Activated T-cell treated with anti-CD3 and anti-CD28 coated beads, Interleukin-2, amount 50 U/mL, for 4 hours (primary cell): Measurements from ENCODE around the gene TMTC1. TPM values are rescaled to one million over a fixed set of nuclear protein-coding genes. Genes with fewer than 3 reads are reported as not detected.

Experiments
- ATAC-seq, 2 donors: fragments of 200-7000 bp; cut with Tn5 transposase; one replicate each; pipeline ENCODE4 v1.10.0; 2021
- DNase-seq: peaks from one replicate; pipeline ENCODE4 v3.0.0-alpha.2; 2020
- H3K27me3 Mint-ChIP-seq: one replicate; pipeline ENCODE4 v1.8.0; 2021; ENCODE audit warnings: low read depth, mixed read lengths
- H3K36me3 Mint-ChIP-seq: one replicate; pipeline ENCODE4 v1.8.0; 2022; ENCODE audit warnings: mixed read lengths; ENCODE audit not compliant: insufficient read depth
- H3K4me1 Mint-ChIP-seq: one replicate; pipeline ENCODE4 v1.8.0; 2021; ENCODE audit warnings: low read depth, mixed read lengths
- H3K4me3 Mint-ChIP-seq: one replicate; pipeline ENCODE4 v1.8.0; 2021; ENCODE audit warnings: mild to moderate bottlenecking, moderate library complexity, mixed read lengths
- H3K9me3 Mint-ChIP-seq: one replicate; pipeline ENCODE4 v1.8.0; 2021; ENCODE audit warnings: mixed read lengths
- total RNA-seq, 3 donors: library from RNA; stranded (reverse); gene quantifications; one replicate each; pipeline ENCODE4 v1.2.1, GENCODE V29; 2021

TMTC1 gene
- total RNA-seq, 3 donors from 2014 or later: 0.11 to 0.24 (median 0.13) TPM

- H3K27me3 Mint-ChIP-seq: peaks cover 15% of the 10 kb centered on the region
- H3K4me3 Mint-ChIP-seq: no peak overlapping the region
- H3K9me3 Mint-ChIP-seq: no peaks in the 10 kb centered on the region
- no peak for ATAC-seq
- H3K36me3 Mint-ChIP-seq: no peaks in the 10 kb centered on the region
- H3K4me1 Mint-ChIP-seq: no peaks in the 10 kb centered on the region
- no peak for DNase-seq
Observed at GRCh38 chr12:29518407-29518806, 265.3 kb downstream of the TMTC1 start.

DNA sequence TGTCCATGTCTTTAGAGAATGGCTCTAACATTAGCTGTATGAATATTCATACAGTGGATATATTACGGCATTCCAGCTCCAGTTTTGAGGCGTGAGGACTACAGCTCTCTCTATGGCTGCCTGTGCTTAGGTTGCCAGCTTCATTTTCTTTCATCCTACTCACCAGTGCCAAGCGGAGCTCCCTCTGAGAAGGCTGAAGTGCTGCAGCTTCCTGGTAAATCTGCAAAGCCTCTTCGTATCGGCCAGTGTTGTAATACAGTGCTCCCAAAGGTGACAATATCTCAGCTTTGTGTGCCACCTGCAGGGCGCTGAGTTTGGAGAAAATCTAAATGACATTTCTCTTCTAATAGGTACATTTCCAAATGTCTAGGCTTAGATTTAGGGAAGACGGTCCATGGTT is 266.5 kb downstream of the TMTC1 start:
- ATAC-seq (no peak), DNase-seq (no peak)
- Mint-ChIP-seq H3K4me3 (no peak overlapping the region), H3K9me3 (no peaks in the 10 kb centered on the region), H3K27me3 (peaks cover 15% of the 10 kb centered on the region), H3K36me3 (no peaks in the 10 kb centered on the region), H3K4me1 (no peaks in the 10 kb centered on the region)

DNA sequence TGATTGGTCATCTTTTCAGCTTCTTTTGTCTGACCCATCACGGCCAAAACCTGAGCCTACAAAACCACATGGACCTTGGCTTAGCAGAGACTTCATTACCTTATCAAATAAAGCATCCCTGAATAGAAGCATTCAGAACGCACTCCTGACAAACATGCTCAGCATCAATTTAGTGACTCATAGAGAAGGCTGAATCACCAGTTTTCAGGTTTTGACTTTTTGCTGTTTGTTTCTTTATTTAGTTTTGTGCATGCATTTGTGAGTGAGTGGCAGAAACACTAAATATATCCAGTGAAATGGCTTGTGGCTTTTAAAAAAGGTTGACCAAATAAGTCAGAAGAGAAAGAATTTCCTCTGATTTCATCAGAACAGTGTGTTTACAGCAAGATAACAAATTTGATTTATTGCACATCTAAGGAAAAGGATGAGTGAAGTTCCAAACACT is 267.3 kb downstream of the TMTC1 start:
- no peaks in the 10 kb centered on the region for H3K36me3 Mint-ChIP-seq
- no peaks in the 10 kb centered on the region for H3K9me3 Mint-ChIP-seq
- ATAC-seq: no peak
- H3K27me3 Mint-ChIP-seq: peaks cover 15% of the 10 kb centered on the region
- DNase-seq: no peak
- H3K4me1 Mint-ChIP-seq: no peaks in the 10 kb centered on the region
- H3K4me3 Mint-ChIP-seq: no peak overlapping the region

- peaks cover 21% of the 10 kb centered on the region for H3K27me3 Mint-ChIP-seq
- H3K9me3 Mint-ChIP-seq: no peaks in the 10 kb centered on the region
- no peaks in the 10 kb centered on the region for H3K4me1 Mint-ChIP-seq
- no peak overlapping the region for H3K4me3 Mint-ChIP-seq
- no peak for DNase-seq
- no peaks in the 10 kb centered on the region for H3K36me3 Mint-ChIP-seq
- no peak for ATAC-seq
Observed at GRCh38 chr12:29510591-29511185, 273.1 kb downstream of the TMTC1 start.

DNA sequence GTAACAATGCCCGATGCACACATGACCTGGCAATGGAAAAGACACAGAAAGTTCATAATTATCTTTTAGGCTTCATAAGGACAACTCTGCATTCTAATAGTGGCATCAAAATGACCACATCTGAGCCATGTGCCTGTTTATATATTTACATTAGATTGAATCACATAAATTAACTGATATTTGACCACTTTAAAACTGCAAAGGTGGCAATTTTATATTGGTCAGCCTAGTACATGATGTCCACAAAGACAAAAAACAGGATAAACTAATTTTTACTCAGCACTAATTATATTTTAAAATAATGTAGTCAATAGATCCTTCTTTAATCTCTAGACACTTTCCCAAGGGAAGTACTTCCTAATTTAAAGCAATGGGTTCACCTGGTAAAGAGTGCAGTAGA is 274.2 kb downstream of the TMTC1 start:
- no peaks in the 10 kb centered on the region for H3K9me3 Mint-ChIP-seq
- no peak for ATAC-seq
- H3K4me3 Mint-ChIP-seq: no peak overlapping the region
- peaks cover 14% of the 10 kb centered on the region for H3K27me3 Mint-ChIP-seq
- H3K36me3 Mint-ChIP-seq: no peaks in the 10 kb centered on the region
- DNase-seq: no peak
- no peaks in the 10 kb centered on the region for H3K4me1 Mint-ChIP-seq

DNA sequence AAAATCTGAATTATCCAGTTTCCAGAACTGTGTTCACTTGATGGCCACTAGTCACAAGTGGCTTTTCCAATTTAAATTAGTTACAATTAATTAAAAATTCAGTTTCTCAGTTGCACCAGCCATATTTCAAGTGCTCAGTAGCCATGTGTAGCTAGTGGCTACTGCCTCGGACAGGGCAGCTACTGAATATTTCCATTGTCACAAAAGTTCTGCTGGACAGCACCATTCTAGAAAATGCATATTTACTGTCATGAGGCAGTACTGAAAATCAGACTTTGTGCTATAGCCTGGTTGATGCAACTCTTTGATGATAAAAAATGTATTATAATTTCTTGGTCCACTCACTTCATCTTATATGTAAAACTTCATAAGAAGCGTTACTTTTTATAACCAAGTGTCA is 274.8 kb downstream of the TMTC1 start:
- Mint-ChIP-seq H3K4me1 (no peaks in the 10 kb centered on the region), H3K9me3 (no peaks in the 10 kb centered on the region), H3K4me3 (no peak overlapping the region), H3K27me3 (peaks cover 11% of the 10 kb centered on the region), H3K36me3 (no peaks in the 10 kb centered on the region)
- ATAC-seq (no peak), DNase-seq (no peak)

- DNase-seq (no peak), ATAC-seq (no peak)
- Mint-ChIP-seq H3K4me1 (no peaks in the 10 kb centered on the region), H3K4me3 (no peak overlapping the region), H3K27me3 (peaks cover 6% of the 10 kb centered on the region), H3K36me3 (no peaks in the 10 kb centered on the region), H3K9me3 (no peaks in the 10 kb centered on the region)
Observed at GRCh38 chr12:29505122-29505521, 278.6 kb downstream of the TMTC1 start.

GRCh38 chr12:29503283-29503682 is 280.5 kb downstream of the TMTC1 start:
- Mint-ChIP-seq H3K27me3 (peaks cover 2% of the 10 kb centered on the region), H3K4me1 (no peaks in the 10 kb centered on the region), H3K4me3 (no peak overlapping the region), H3K36me3 (no peaks in the 10 kb centered on the region), H3K9me3 (no peaks in the 10 kb centered on the region)
- DNase-seq (no peak), ATAC-seq (no peak)

- peaks cover 10% of the 10 kb centered on the region for H3K27me3 Mint-ChIP-seq
- no peaks in the 10 kb centered on the region for H3K36me3 Mint-ChIP-seq
- DNase-seq (no peak), ATAC-seq (no peak)
- no peaks in the 10 kb centered on the region for H3K4me1 Mint-ChIP-seq
- H3K4me3 Mint-ChIP-seq: no peak overlapping the region
- H3K9me3 Mint-ChIP-seq: no peaks in the 10 kb centered on the region
Observed at GRCh38 chr12:29499235-29499634, 284.5 kb downstream of the TMTC1 start.

DNA sequence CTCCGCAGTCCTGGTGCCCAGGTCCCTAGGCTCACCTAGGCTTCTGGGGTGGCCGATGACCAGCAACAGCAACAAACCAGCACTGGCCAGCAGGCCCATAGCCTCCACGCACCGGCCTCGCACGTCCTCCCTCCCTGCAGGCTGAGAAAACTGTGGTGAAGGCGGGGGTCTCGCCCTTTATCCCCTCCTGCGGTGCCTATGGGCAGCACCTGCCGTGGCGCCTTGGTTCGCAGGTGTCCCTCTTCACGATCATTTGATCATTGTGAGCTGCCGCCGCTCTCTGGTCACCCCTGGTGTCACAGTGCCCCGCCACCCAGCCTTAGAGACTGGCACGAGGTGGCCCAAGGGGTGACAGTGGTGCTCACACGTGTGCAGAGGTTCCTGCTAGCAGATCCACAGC is 286.2 kb downstream of the TMTC1 start, which contains the start of gene OVCH1:
TSS of gene OVCH1 (minus strand) at position 99 of the 400 bp plus-strand sequence. CDS start at position 99, 0 bp downstream.
- Mint-ChIP-seq H3K4me1 (no peaks in the 10 kb centered on the region), H3K9me3 (no peaks in the 10 kb centered on the region), H3K27me3 (peaks cover 12% of the 10 kb centered on the region), H3K4me3 (no peak within 1 kb of the TSS), H3K36me3 (no peaks in the 10 kb centered on the region)
- DNase-seq (no peak), ATAC-seq (no peak)

DNA sequence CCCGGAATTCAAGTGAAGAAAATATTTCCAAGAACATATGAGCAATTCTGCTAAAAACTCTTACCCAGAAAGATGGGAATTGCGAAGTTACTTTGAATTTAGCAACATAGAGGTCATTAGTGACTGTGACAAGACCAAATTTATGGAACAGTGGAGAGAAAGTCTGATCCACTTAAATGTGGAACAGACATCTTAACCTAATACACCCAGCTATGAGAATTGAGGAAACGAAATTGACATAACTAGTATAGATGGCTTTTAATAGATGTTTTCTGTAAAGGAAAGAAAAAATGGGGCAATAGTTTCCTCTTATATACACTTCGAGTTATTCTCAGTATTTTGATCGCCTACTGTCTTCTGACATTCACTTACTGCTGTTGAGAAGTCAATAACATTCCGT is 290.9 kb downstream of the TMTC1 start:
- peaks cover 17% of the 10 kb centered on the region for H3K27me3 Mint-ChIP-seq
- no peaks in the 10 kb centered on the region for H3K9me3 Mint-ChIP-seq
- H3K4me1 Mint-ChIP-seq: no peaks in the 10 kb centered on the region
- no peak for DNase-seq
- H3K4me3 Mint-ChIP-seq: no peak overlapping the region
- H3K36me3 Mint-ChIP-seq: no peaks in the 10 kb centered on the region
- no peak for ATAC-seq

DNA sequence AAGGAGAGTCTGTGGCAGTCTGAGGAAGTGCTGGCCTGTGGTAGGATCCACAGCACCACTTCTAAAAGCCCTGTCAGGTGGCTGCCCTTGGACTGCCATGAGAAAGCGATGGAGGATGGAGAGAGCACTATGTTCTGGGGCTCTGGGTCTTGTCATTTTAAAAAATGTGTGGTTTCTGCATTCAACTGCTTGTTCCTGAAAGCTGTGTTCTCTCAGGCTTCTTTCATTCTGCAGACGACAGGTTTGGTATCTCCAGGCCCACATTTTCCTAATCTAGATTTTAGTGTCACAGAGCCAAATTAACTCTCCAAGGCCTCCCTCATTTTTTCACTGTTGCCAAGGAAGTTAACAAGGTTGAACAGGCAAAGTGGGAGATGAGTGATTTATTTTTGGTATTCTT is 296.8 kb downstream of the TMTC1 start:
- DNase-seq: no peak
- Mint-ChIP-seq H3K27me3 (peaks cover 10% of the 10 kb centered on the region), H3K9me3 (no peaks in the 10 kb centered on the region), H3K4me1 (no peaks in the 10 kb centered on the region), H3K4me3 (no peak overlapping the region), H3K36me3 (no peaks in the 10 kb centered on the region)
- ATAC-seq: no peak

GRCh38 chr12:29463198-29463597 is 320.5 kb downstream of the TMTC1 start:
- DNase-seq: no peak
- Mint-ChIP-seq H3K36me3 (no peaks in the 10 kb centered on the region), H3K27me3 (no peaks in the 10 kb centered on the region), H3K4me3 (no peak overlapping the region), H3K4me1 (no peaks in the 10 kb centered on the region), H3K9me3 (no peaks in the 10 kb centered on the region)
- ATAC-seq: no peak

- H3K4me1 Mint-ChIP-seq: no peaks in the 10 kb centered on the region
- no peaks in the 10 kb centered on the region for H3K36me3 Mint-ChIP-seq
- DNase-seq (no peak), ATAC-seq (no peak)
- H3K27me3 Mint-ChIP-seq: peaks cover 6% of the 10 kb centered on the region
- no peaks in the 10 kb centered on the region for H3K9me3 Mint-ChIP-seq
- H3K4me3 Mint-ChIP-seq: no peak overlapping the region
Observed at GRCh38 chr12:29460082-29460481, 323.7 kb downstream of the TMTC1 start.

DNA sequence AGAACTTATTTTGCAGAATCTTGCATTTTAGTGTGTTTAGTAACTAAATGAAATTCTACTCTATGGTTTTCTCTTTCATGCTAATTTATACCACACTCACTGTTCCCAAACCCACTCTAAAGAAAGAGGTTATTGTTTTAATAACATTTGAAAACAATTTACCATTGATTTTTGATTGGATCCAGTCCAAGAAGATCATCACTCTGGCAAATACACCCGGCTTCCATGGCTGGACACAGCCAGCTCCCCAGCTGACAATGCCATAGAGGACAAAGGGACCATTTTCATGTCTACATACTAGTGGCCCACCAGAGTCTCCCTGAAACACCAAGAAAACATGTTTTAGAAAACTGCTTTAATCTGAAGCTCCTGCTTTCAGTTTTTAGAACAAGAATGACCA is 328.7 kb downstream of the TMTC1 start:
- H3K9me3 Mint-ChIP-seq: no peaks in the 10 kb centered on the region
- no peaks in the 10 kb centered on the region for H3K36me3 Mint-ChIP-seq
- no peaks in the 10 kb centered on the region for H3K4me1 Mint-ChIP-seq
- no peak overlapping the region for H3K4me3 Mint-ChIP-seq
- DNase-seq: no peak
- ATAC-seq: no peak
- peaks cover 16% of the 10 kb centered on the region for H3K27me3 Mint-ChIP-seq

- H3K4me1 Mint-ChIP-seq: no peaks in the 10 kb centered on the region
- ATAC-seq (no peak), DNase-seq (no peak)
- no peak overlapping the region for H3K4me3 Mint-ChIP-seq
- no peaks in the 10 kb centered on the region for H3K36me3 Mint-ChIP-seq
- peaks cover 16% of the 10 kb centered on the region for H3K27me3 Mint-ChIP-seq
- no peaks in the 10 kb centered on the region for H3K9me3 Mint-ChIP-seq
Observed at GRCh38 chr12:29451888-29452287, 331.9 kb downstream of the TMTC1 start.
